ENCODE results near the gene B4GALT4.
"Not testable (repeated sequence)": the region's sequence is repeated elsewhere in the genome, so short reads cannot be mapped to it uniquely, and the experiment has no call there.

The B4GALT4 gene

GRCh38 chr3:119243712-119244111, 3.0 kb upstream of the B4GALT4 start:
- H3K9ac ChIP-seq (ENCODE audit: low read length) = no peak overlapping the region
- H3K9me3 ChIP-seq (replicated peaks; ENCODE audit: insufficient read depth, low read length) = no peaks in the 10 kb centered on the region
- no peak overlapping the region for H2AFZ ChIP-seq (ENCODE audit: low read length)
- H3K27me3 ChIP-seq (replicated peaks; ENCODE audit: insufficient read depth, low read length) = no peaks in the 10 kb centered on the region
- H3K4me3 ChIP-seq (ENCODE audit: low read length) = no peak overlapping the region
- H4K20me1 ChIP-seq (ENCODE audit: insufficient read depth, low read length) = no peaks in the 10 kb centered on the region
- H3K4me2 ChIP-seq (ENCODE audit: low read depth, low read length) = no peak overlapping the region
- no peak for TF ChIP-seq EZH2 (optimal IDR thresholded peaks at IDR 0.05; ENCODE audit: low read depth, low read length)
- TF ChIP-seq EZH2phosphoT487 (IDR thresholded peaks at IDR 0.05; ENCODE audit: low read length) = no peak
- TF ChIP-seq CTCF (IDR thresholded peaks at IDR 0.05; ENCODE audit: low read length) = no peak
- H3K27ac ChIP-seq (ENCODE audit: low read length) = no peak overlapping the region
- no peak for DNase-seq
- H3K9me2 ChIP-seq (replicated peaks; ENCODE audit: insufficient read depth, low read length) = no peaks in the 10 kb centered on the region
- H3K4me1 ChIP-seq (ENCODE audit: low read length) = peaks cover 11% of the 10 kb centered on the region; the same call in 1 of the 2 replicates
- 0 out of 2 replicates have a peak, but pooled peaks cover 6% of the 10 kb centered on the region for H3F3A ChIP-seq (ENCODE audit: insufficient read depth, low read length)
- peaks cover 14% of the 10 kb centered on the region for H3K79me2 ChIP-seq (ENCODE audit: low read length)
- H3K36me3 ChIP-seq (replicated peaks; ENCODE audit: insufficient read depth, low read length) = no peaks in the 10 kb centered on the region

GRCh38 chr3:119243058-119243529, 2.4 kb upstream of the B4GALT4 start:
- not testable (repeated sequence) for H3F3A ChIP-seq (ENCODE audit: insufficient read depth, low read length); DNase-seq; H3K27ac ChIP-seq (ENCODE audit: low read length); H3K27me3 ChIP-seq (replicated peaks; ENCODE audit: insufficient read depth, low read length); H3K4me2 ChIP-seq (ENCODE audit: low read depth, low read length); H3K9ac ChIP-seq (ENCODE audit: low read length); H2AFZ ChIP-seq (ENCODE audit: low read length); H3K36me3 ChIP-seq (replicated peaks; ENCODE audit: insufficient read depth, low read length); H3K4me3 ChIP-seq (ENCODE audit: low read length); H3K9me3 ChIP-seq (replicated peaks; ENCODE audit: insufficient read depth, low read length); H3K9me2 ChIP-seq (replicated peaks; ENCODE audit: insufficient read depth, low read length); H4K20me1 ChIP-seq (ENCODE audit: insufficient read depth, low read length)
- Histone ChIP-seq H3K79me2 (ENCODE audit: low read length) (peaks cover 17% of the 10 kb centered on the region), H3K4me1 (ENCODE audit: low read length) (peaks cover 16% of the 10 kb centered on the region; the same call in 1 of the 2 replicates)

- not testable (repeated sequence) for H3F3A ChIP-seq (ENCODE audit: insufficient read depth, low read length); H3K27ac ChIP-seq (ENCODE audit: low read length); H3K27me3 ChIP-seq (replicated peaks; ENCODE audit: insufficient read depth, low read length); H3K9ac ChIP-seq (ENCODE audit: low read length); H3K9me2 ChIP-seq (replicated peaks; ENCODE audit: insufficient read depth, low read length); H3K9me3 ChIP-seq (replicated peaks; ENCODE audit: insufficient read depth, low read length); DNase-seq; H3K4me2 ChIP-seq (ENCODE audit: low read depth, low read length); H3K36me3 ChIP-seq (replicated peaks; ENCODE audit: insufficient read depth, low read length); H2AFZ ChIP-seq (ENCODE audit: low read length); H3K4me3 ChIP-seq (ENCODE audit: low read length); H4K20me1 ChIP-seq (ENCODE audit: insufficient read depth, low read length)
- Histone ChIP-seq H3K4me1 (ENCODE audit: low read length) (peaks cover 16% of the 10 kb centered on the region; the same call in 1 of the 2 replicates), H3K79me2 (ENCODE audit: low read length) (peaks cover 17% of the 10 kb centered on the region)
Measured at GRCh38 chr3:119242387-119243057, 1.8 kb upstream of the B4GALT4 start.

GRCh38 chr3:119240101-119240590, 532 bp downstream of the B4GALT4 start:
- no peaks in the 10 kb centered on the region for H3K36me3 ChIP-seq (replicated peaks; ENCODE audit: insufficient read depth, low read length)
- no peaks in the 10 kb centered on the region for H3K27me3 ChIP-seq (replicated peaks; ENCODE audit: insufficient read depth, low read length)
- peaks cover 17% of the 10 kb centered on the region for H3K79me2 ChIP-seq (ENCODE audit: low read length)
- H3K9me3 ChIP-seq (replicated peaks; ENCODE audit: insufficient read depth, low read length) = no peaks in the 10 kb centered on the region
- peak overlapping the region; percentile 68 for H3K4me3 ChIP-seq (ENCODE audit: low read length)
- H3K9ac ChIP-seq (ENCODE audit: low read length) = peak overlapping the region; percentile 82; the same call in 1 of the 2 replicates
- peak overlapping the region; percentile 63; the same call in 1 of the 2 replicates for H3K27ac ChIP-seq (ENCODE audit: low read length)
- 0 out of 2 replicates have a peak, but pooled peaks cover 6% of the 10 kb centered on the region for H3F3A ChIP-seq (ENCODE audit: insufficient read depth, low read length)
- DNase-seq = no peak
- H3K4me1 ChIP-seq (ENCODE audit: low read length) = peaks cover 21% of the 10 kb centered on the region
- H3K4me2 ChIP-seq (ENCODE audit: low read depth, low read length) = peak overlapping the region; percentile 76
- H2AFZ ChIP-seq (ENCODE audit: low read length) = peak overlapping the region; percentile 35
- TF ChIP-seq EZH2phosphoT487 (IDR thresholded peaks at IDR 0.05; ENCODE audit: low read length) (no peak), CTCF (IDR thresholded peaks at IDR 0.05; ENCODE audit: low read length) (no peak), EZH2 (optimal IDR thresholded peaks at IDR 0.05; ENCODE audit: low read depth, low read length) (no peak)
- no peaks in the 10 kb centered on the region for H4K20me1 ChIP-seq (ENCODE audit: insufficient read depth, low read length)
- no peaks in the 10 kb centered on the region for H3K9me2 ChIP-seq (replicated peaks; ENCODE audit: insufficient read depth, low read length)
